Central memory CD4-positive, alpha-beta T cell (primary cell): ENCODE measurements around the gene PDXDC1.
"Not testable (repeated sequence)": the region's sequence is repeated elsewhere in the genome, so short reads cannot be mapped to it uniquely, and the experiment has no call there.

Experiments used
- DNase-seq: peaks from one replicate; pipeline ENCODE4 v3.0.0; 2022

Gene PDXDC1

DNA sequence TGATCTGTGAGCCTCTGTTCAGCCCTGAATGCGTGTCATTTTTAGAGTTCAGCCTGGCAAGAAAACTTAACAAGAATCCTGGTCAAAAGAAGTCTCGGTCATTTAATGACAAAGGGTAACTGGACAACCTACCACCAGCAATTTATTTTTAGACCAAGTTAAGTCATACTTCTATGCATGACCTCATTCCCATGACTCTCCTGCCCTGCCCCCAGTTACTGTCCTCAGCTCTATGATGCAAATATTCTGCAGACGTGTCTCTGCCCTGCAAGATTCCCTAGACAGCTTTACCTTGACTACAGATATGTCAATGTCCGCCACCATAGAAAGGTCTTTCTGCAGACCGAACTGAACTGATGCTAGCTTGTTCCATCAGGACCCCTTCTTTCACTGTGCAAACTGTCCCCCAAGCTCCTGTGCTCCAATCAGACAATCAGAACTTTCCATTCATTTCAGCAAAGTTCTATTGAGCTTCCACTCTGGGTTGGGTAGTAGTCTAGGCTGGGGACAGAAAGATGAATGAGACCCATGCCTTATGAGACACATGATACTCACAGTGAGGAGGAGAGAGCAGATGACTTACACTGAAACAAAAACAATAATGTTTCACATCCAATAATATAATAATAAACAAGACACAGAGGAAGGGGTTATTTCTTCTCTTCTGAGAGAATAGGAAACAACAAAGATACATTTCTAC is 194.3 kb downstream of the PDXDC1 start:
- DNase-seq: not testable (repeated sequence)

DNA sequence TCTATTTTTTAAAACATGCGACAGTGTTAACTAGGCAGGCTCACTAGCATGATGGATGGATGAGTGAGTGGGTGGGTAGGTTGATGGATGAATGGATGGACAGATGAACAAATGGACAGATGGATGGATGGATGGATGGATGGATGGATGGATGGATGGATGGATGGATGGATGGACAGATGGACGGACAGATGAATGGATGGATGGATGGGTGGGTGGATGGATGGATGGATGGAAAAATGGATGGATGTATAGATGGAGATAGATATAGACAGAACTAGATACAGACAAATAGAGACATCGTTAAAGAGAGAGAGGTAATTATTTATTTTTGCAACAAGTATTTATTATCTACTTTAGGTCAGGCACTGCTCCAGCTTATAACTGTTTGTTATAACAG is 205.1 kb downstream of the PDXDC1 start:
- not testable (repeated sequence) for DNase-seq

DNA sequence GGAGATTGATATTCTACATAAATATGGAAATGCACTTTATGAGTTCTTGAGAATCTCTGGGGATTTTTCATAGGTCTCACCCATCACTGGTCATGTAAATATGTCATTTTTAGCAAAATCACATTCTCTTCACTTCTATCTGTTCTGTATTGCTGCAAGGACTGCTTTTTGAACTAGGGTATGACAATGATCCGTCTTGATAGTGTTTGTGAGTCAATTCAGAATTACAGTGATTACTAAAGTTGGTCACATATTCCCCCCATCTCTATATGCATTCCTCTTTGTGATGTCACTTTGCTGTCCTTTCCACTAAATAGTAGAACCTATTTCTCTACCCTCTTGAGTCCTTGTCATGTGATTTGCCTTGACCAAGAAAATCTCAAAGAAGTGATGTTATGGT is 206.1 kb downstream of the PDXDC1 start:
- not testable (repeated sequence) for DNase-seq

DNA sequence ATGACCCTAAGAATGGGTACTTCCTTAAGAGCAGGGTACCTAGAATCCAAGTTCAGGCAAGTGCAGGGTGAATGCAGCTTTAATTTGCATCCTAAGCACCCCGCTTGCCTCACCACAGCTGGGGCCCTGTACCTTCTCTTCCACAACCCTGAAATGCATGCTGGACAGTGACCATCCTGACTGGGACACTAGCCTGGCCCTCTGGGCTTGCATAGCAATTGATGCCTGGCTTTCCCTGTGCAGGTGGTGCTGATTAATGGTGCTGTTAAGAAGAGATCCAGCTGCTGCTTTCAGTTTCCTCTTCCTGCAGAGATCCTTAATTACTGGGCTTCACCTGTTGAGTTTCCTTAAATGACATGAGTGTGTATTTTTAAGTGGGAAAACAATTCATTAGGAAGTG is 209.2 kb downstream of the PDXDC1 start:
- not testable (repeated sequence) for DNase-seq
